Activated CD4-positive, alpha-beta T cell treated with anti-CD3 and anti-CD28 coated beads, Interleukin-2, amount 10 ng/mL, durations not matched to agents 24 days and 14 days (primary cell): Measurements from ENCODE around the gene MRPS16. TPM values are rescaled to one million over a fixed set of nuclear protein-coding genes. Genes with fewer than 3 reads are reported as not detected.
A peak's percentile ranks its signal among the peaks of the same experiment; 100 is the strongest.
"Not testable (repeated sequence)": the region's sequence is repeated elsewhere in the genome, so short reads cannot be mapped to it uniquely, and the experiment has no call there.

ENCODE experiments used
- DNase-seq: peaks from one replicate; pipeline ENCODE4 v3.0.0; 2022
- H3K27ac Mint-ChIP-seq: one replicate; pipeline ENCODE4 v1.8.0; 2022; ENCODE audit warnings: mild to moderate bottlenecking, mixed read lengths
- H3K27me3 Mint-ChIP-seq: one replicate; pipeline ENCODE4 v1.8.0; 2022; ENCODE audit warnings: mixed read lengths
- H3K36me3 Mint-ChIP-seq: one replicate; pipeline ENCODE4 v1.8.0; 2022; ENCODE audit warnings: low read depth, mild to moderate bottlenecking, mixed read lengths
- H3K4me1 Mint-ChIP-seq: one replicate; pipeline ENCODE4 v1.8.0; 2021; ENCODE audit warnings: mixed read lengths
- H3K4me3 Mint-ChIP-seq: one replicate; pipeline ENCODE4 v1.8.0; 2022; ENCODE audit warnings: mild to moderate bottlenecking, moderate library complexity, mixed read lengths
- H3K9me3 Mint-ChIP-seq: one replicate; pipeline ENCODE4 v1.8.0; 2021; ENCODE audit warnings: mixed read lengths
- intact Hi-C: fragments of 100-400 bp; cut with micrococcal nuclease; formaldehyde crosslinking; loops from one replicate; pipeline ENCODE4 v1.15.1; 2023
- total RNA-seq: library from RNA; stranded (reverse); gene quantifications from 2 replicates; pipeline ENCODE4 v1.2.3, GENCODE V29; 2022

The MRPS16 gene
- 164 TPM in 2 replicates for total RNA-seq

DNA sequence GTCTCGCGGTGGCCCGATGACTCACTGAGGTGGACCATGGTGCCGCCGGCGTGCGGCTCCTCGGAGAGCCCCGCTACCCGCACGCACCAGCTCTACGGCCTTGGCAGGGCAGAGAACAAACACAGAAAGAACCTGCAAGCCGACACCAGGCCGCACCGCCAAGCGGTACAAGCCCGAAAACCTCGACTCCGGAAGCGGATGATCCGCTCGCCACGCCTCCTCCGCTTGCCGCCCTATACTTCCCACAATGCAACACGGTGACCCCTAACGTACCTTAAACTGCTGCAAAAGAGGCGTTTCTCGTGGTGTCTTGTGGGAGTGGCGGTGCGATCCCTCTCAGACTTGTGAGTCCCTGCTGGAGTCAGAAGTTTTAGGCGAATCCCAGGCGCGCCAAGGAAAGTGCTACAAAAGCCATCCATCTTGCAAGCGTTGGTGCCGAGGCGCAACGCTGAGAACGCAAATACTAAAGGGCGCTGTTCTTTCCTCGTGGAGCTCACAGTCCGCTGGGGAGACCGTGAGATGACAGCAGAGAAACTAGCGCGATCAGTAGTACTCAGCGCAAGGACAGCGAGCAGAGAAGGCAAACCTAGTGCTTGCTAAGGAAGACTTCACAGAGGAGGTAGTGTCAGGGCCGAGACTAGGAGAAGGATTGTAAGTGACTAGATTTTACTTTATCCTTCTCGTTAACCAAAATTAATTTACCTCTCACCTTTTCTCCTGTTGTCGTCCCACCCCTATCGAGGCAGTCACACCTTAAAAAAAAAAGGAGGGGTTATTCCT, at the start of gene MRPS16:
TSS of gene MRPS16 (minus strand) at position 200 of the 780 bp plus-strand sequence. CDS start at position 38, 162 bp downstream.
- H3K9me3 Mint-ChIP-seq = no peaks in the 10 kb centered on the region
- H3K36me3 Mint-ChIP-seq = peaks cover 44% of the 10 kb centered on the region
- peak; percentile 98 for DNase-seq
- peaks cover 34% of the 10 kb centered on the region for H3K4me1 Mint-ChIP-seq
- intact Hi-C loops = loop anchor here (2.0 to 5.0 kb wide), 3 partner anchors 84 to 490 kb away; partner anchors contain the start of genes ANXA7, ECD, FAM149B1 and SEC24C
- peak within 1 kb of the TSS; percentile 94 for H3K4me3 Mint-ChIP-seq
- H3K27me3 Mint-ChIP-seq = no peaks in the 10 kb centered on the region
- H3K27ac Mint-ChIP-seq = peak within 1 kb of the TSS; percentile 96

DNA sequence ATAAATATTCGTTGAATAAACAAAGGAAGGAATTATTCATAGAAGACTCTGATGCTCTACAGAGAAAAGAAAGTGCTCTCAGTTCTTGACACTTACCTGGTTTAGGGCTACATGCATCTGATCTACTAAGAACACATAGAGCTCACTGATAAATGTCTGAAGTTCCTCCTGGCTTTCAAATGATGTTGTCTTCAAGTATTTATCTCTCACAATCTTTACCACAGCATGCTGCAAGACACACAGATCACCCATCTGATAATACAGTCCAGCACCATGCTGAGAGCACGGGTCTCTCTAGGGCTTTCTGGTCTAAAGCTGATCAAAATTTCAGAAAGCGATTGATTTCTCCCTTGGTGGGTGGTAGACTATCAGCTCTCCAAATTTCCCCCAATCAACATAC, 44.5 kb upstream of the MRPS16 start:
- Mint-ChIP-seq H3K27me3 (peaks cover 23% of the 10 kb centered on the region), H3K9me3 (no peaks in the 10 kb centered on the region), H3K27ac (no peak overlapping the region), H3K36me3 (no peaks in the 10 kb centered on the region), H3K4me1 (peaks cover 3% of the 10 kb centered on the region), H3K4me3 (no peak overlapping the region)
- intact Hi-C loops = no loop called here
- DNase-seq = no peak

DNA sequence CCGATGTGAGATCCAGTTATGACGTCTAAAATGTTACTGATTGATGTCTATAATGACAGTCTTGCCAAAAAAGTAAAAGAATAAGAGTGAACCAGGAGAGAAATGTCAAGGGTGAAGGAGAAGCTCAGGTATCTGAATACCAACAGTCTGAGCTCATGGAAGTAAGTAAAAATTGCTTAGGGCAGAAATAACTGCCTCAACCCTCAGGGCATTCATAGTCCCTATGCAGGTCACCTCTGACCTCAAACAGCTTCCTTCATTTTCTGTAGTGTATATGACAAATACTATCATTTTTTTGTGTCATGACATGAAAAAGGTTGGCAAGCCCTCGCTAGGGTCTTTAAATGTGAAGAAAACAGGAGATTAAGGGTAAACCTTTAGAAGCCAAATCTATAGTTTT, 41.0 kb upstream of the MRPS16 start:
- Mint-ChIP-seq H3K9me3 (no peaks in the 10 kb centered on the region), H3K4me1 (peaks cover 3% of the 10 kb centered on the region), H3K36me3 (no peaks in the 10 kb centered on the region), H3K27ac (no peak overlapping the region), H3K27me3 (peaks cover 21% of the 10 kb centered on the region), H3K4me3 (no peak overlapping the region)
- no peak for DNase-seq
- intact Hi-C loops = no loop called here

DNA sequence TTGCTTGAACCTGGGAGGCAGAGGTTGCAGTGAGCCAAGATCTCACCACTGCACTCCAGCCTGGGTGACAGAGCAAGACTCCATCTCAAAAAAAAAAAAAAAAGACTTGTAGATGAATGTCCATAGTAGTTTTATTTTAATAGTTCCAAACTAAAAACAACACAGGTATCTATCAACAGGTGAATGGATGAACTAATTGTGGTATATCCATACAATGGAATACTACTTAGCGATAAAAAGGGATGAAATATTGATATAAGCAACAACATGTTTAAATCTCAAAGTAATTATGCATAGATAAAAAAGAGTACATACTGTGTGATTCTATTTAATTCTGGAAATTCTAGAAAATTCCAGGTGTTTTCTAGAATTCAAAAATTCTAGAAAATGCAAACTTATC, 37.5 kb upstream of the MRPS16 start:
- intact Hi-C loops = no loop called here
- no peak for DNase-seq
- H3K4me1 Mint-ChIP-seq = no peaks in the 10 kb centered on the region
- H3K36me3 Mint-ChIP-seq = no peaks in the 10 kb centered on the region
- peaks cover 6% of the 10 kb centered on the region for H3K27me3 Mint-ChIP-seq
- no peak overlapping the region for H3K27ac Mint-ChIP-seq
- no peaks in the 10 kb centered on the region for H3K9me3 Mint-ChIP-seq
- H3K4me3 Mint-ChIP-seq = no peak overlapping the region

DNA sequence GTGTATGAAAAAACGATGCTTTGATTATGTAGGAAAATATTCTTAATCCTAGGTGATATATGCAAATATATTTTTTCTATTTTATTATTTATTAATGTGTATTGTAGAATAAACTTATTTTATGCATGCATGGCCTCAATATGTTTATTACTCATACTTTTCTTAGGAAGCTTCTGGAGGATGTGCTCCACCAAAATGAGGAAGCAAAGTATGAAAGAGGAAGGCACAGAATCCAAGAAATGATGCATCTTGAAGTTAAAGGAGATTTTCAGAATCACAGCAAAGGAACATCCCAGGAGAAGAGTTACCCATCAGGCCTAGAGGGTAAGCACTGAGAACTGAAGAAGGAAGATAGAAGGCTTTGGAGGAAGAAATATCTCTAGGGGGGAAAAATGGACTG, 35.0 kb upstream of the MRPS16 start:
- Mint-ChIP-seq H3K36me3 (no peaks in the 10 kb centered on the region), H3K9me3 (no peaks in the 10 kb centered on the region), H3K27me3 (peaks cover 9% of the 10 kb centered on the region), H3K4me1 (no peaks in the 10 kb centered on the region), H3K4me3 (no peak overlapping the region), H3K27ac (no peak overlapping the region)
- intact Hi-C loops = no loop called here
- no peak for DNase-seq

DNA sequence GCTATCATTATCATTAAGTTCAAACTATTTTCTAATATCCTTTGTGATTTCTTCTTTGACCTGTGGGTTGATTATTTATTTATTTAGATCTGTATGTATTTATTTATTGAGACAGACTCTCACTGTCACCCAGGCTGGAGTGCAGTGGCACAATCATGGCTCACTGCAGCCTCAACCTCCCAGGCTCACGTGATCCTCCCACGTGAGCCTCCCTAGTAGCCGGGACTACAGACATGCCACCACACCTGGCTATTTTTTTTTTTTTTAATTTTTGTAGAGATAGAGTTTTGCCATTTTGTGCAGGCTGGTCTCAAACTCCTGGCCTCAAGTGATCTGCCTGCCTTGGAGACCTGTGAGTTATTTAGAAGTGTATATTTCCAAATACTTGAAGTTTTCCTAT, 28.7 kb upstream of the MRPS16 start:
- Mint-ChIP-seq H3K9me3 (no peaks in the 10 kb centered on the region), H3K4me3 (no peak overlapping the region), H3K4me1 (no peaks in the 10 kb centered on the region), H3K36me3 (no peaks in the 10 kb centered on the region), H3K27me3 (peaks cover 16% of the 10 kb centered on the region), H3K27ac (no peak overlapping the region)
- no peak for DNase-seq
- intact Hi-C loops = no loop called here

DNA sequence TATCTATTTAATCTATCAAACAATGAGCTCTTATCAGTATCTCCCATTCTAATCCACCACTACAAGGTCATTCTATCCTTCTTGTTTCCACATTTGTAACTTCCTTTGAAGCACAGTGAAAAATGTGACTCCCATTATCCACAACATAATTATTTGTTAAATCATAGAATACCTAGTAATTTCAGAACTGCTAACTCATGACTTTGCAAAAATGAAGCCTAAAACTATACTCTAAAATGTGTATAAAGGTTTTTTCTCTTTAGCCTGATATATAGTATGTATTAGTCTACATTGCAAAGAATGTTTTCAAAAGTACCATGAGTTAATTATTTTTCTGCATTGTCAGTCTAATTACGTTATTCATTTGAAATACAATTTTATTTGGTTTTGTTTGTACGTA, 12.0 kb upstream of the MRPS16 start:
- intact Hi-C loops = loop anchor here (5.0 kb wide), 1 partner anchor 378 kb away; the partner anchor contains the start of gene MYOZ1
- H3K27me3 Mint-ChIP-seq = peaks cover 19% of the 10 kb centered on the region
- DNase-seq = no peak
- no peaks in the 10 kb centered on the region for H3K36me3 Mint-ChIP-seq
- H3K27ac Mint-ChIP-seq = no peak overlapping the region
- peaks cover 4% of the 10 kb centered on the region for H3K4me1 Mint-ChIP-seq
- no peak overlapping the region for H3K4me3 Mint-ChIP-seq
- no peaks in the 10 kb centered on the region for H3K9me3 Mint-ChIP-seq

DNA sequence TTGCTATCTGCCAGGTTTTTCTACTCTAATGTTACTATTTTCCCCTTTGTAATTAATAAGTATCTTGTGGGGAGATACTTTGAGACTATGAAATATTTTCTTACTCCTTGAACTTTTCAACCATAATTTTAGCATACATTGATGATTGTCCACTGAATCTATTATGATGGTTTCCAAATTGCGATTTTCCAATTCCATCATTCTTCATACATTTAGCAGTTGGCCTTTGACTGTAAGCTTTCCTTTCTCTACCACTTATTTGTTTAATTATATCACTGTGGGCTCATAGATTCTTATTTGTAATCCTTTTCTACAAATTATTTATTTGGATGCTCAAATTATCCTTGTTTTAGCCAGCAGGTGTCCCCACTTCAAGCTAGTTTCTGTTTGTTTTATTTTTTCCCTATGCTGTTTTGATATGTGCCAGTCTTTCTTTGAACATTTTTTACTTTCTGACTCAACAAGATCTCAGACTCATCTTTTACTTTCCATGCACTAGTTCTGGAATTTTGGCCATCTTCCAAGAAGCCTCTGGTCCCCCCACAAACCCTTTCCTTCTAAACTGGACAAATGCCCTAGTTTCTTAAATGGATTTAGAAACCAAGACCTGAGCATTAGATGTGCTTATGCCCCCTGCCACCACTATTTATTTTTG, 11.4 kb upstream of the MRPS16 start:
- no peak for DNase-seq
- Mint-ChIP-seq H3K4me1 (peaks cover 4% of the 10 kb centered on the region), H3K4me3 (no peak overlapping the region), H3K27me3 (peaks cover 14% of the 10 kb centered on the region), H3K9me3 (no peaks in the 10 kb centered on the region), H3K36me3 (no peaks in the 10 kb centered on the region), H3K27ac (no peak overlapping the region)
- intact Hi-C loops = loop anchor here (5.0 kb wide), 1 partner anchor 378 kb away; the partner anchor contains the start of gene MYOZ1

DNA sequence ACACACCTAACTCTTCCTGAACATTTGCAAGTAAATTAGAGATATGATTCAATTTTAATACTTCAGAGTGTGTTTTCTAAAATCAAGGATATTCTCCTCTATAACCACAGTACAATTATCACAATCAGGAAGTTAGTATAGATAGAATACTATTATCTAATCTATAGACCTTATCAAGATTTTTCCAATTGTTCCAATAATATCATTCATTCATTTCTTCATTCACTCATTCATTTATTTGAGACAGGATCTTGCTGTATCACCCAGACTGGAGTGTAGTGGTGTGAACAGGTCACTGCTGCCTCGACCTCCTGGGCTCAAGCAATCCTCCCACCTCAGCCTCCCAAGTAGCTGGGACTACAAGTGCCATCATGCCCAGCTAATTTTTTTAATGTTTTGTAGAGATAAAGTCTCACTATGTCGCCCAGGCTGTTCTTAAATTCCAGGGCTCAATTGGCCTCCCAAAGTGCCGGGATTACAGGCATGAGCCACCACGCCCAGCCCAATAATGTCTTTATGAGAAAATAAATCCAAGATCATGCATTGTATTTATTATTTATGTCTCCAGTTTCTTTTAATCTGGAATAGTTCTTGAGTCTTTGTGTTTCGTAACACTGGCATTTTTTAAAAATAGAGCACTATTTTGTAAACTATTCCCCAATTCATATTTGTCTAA, 10.6 kb upstream of the MRPS16 start:
- DNase-seq = no peak
- Mint-ChIP-seq H3K27ac (no peak overlapping the region), H3K36me3 (no peaks in the 10 kb centered on the region), H3K4me3 (no peak overlapping the region), H3K9me3 (no peaks in the 10 kb centered on the region), H3K27me3 (peaks cover 9% of the 10 kb centered on the region), H3K4me1 (peaks cover 4% of the 10 kb centered on the region)
- intact Hi-C loops = loop anchor here (5.0 kb wide), 1 partner anchor 379 kb away; the partner anchor contains the start of gene MYOZ1

DNA sequence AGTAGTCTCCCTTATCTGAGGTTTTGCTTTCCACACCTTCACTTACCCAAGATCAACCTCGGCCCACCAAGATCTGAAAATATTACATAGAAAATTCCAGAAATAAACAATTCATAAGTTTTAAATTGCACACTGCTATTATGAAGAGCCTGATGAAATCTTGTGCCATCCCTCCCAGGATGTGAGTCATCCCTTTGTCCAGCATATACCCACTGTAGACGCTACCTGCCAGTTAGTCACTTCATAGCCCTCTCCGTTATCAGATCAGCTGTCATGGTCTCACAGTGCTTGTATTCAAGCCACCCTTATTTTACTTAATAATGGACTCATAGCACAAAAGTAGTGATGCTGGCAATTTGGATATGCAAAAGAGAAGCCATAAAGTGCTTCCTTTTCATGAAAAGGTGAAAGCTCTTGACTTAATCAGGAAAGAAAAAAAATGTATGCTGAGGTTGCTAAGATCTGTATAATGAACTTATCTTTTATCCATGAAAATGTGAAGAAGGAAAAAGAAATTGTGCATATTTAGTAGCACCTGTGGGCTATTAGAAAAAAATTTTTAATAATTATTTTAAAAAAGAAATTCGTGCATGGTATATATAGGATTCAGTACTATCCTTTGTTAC, 9.8 kb upstream of the MRPS16 start:
- Mint-ChIP-seq H3K4me3 (no peak overlapping the region), H3K4me1 (peaks cover 4% of the 10 kb centered on the region), H3K9me3 (no peaks in the 10 kb centered on the region), H3K27me3 (peaks cover 8% of the 10 kb centered on the region), H3K36me3 (no peaks in the 10 kb centered on the region), H3K27ac (no peak overlapping the region)
- DNase-seq = no peak
- intact Hi-C loops = loop anchor here (5.0 kb wide), 1 partner anchor 380 kb away; the partner anchor contains the start of gene MYOZ1

DNA sequence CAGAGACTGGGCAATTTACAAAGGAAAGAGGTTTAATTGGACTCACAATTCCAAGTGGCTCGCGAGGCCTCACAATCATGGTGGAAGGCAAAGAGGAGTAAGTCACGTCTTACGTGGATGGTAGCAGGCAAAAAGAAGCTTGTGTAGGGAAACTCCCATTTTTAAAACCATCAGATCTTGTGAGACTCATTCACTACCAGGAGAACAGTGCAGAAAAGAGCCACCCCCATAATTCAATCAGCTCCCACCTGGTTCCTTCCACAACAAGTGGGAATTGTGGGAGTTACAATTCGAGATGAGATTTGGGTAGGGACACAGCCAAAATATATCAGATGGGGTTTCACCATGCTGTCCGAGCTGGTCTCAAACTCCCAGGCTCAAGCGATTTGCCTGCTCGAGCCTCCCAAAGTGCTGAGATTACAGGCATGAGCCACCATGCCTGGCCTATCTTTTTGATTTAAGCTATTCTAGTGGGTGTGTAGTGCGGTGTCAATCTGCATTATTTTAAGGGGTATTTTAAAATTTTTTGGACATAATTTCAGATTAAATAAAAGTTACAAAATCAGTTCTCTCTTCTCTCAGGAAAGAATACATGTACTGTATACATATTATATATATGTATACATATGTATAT, 9.0 kb upstream of the MRPS16 start:
- Mint-ChIP-seq H3K4me1 (peaks cover 6% of the 10 kb centered on the region), H3K36me3 (no peaks in the 10 kb centered on the region), H3K27ac (no peak overlapping the region), H3K9me3 (no peaks in the 10 kb centered on the region), H3K27me3 (peaks cover 8% of the 10 kb centered on the region), H3K4me3 (no peak overlapping the region)
- no peak for DNase-seq
- intact Hi-C loops = loop anchor here (5.0 kb wide), 1 partner anchor 381 kb away; the partner anchor contains the start of gene MYOZ1

DNA sequence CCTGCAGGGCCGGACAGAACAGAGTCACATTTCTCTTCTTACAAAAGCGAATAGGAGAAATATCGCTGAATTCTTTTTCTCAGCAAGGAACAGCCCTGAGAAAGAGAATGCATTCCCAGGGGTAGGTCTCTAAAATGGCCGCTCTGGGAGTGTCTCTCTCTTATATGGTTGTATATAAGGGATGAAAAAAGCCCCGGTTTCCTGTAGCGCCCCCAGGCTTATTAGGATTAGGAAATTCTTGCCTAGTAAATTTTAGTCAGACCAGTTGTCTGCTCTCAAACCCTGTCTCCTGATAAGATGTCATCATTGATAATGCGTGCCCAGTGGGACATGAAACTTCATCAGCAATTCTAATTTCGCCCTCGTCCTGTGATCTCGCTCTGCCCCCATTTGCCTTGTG, 6.2 kb upstream of the MRPS16 start:
- H3K4me3 Mint-ChIP-seq, H3K36me3 Mint-ChIP-seq, intact Hi-C loops, H3K9me3 Mint-ChIP-seq, DNase-seq, H3K4me1 Mint-ChIP-seq, H3K27ac Mint-ChIP-seq, H3K27me3 Mint-ChIP-seq: not testable (repeated sequence)

DNA sequence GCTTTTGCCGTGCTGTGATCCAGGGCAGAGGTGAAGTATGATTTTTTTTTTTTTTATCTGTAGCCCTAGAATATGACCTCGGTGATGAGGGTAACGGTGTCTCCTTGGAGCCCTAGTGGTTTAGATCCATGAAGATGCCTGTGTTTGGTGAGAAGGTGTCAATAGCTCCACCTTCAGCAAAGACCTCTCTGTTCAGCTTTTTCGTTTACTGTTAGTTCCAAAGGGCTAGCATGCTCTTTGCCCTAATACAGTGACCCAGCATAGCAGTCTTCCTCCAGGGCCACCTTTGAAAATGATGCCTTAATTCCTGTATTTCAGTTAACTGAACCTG, 746 bp upstream of the MRPS16 start:
- Mint-ChIP-seq H3K4me1 (peaks cover 29% of the 10 kb centered on the region), H3K9me3 (no peaks in the 10 kb centered on the region), H3K36me3 (peaks cover 38% of the 10 kb centered on the region), H3K4me3 (peak overlapping the region; percentile 94), H3K27me3 (no peaks in the 10 kb centered on the region), H3K27ac (peak overlapping the region; percentile 96)
- peak; percentile 67 for DNase-seq
- intact Hi-C loops = loop anchor here (2.0 to 5.0 kb wide), 3 partner anchors 84 to 489 kb away; partner anchors contain the start of genes ANXA7, ECD, FAM149B1 and SEC24C
